ENCODE data around the gene NLRP3. TPM values are rescaled to one million over a fixed set of nuclear protein-coding genes. Genes with fewer than 3 reads are reported as not detected.
"Not testable (repeated sequence)": the region's sequence is repeated elsewhere in the genome, so short reads cannot be mapped to it uniquely, and the experiment has no call there.

Gene NLRP3
- total RNA-seq, 1 donor from 2014 or later: 2.8 TPM

- no peak for DNase-seq
These were observed 25.0 kb upstream of the NLRP3 start for GRCh38 chr1:247390996-247391395.

GRCh38 chr1:247392088-247392487 lies 23.9 kb upstream of the NLRP3 start:
- DNase-seq: no peak

DNA sequence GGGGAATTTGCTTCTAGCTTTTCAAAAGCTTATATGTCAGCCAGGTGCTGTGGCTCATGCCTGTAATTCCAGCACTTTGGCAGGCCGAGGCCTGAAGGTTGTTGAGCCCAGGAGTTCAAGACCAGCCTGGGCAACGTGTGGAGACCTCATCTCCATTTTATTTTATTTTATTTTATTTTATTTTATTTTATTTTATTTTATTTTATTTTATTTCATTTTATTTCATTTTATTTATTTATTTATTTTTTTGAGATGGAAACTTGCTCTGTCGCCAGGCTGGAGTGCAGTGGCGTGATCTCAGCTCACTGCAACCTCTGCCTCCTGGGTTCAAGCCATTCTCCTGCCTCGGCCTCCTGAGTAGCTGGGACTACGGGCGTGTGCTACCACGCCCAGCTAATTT lies 20.9 kb upstream of the NLRP3 start:
- not testable (repeated sequence) for DNase-seq

DNA sequence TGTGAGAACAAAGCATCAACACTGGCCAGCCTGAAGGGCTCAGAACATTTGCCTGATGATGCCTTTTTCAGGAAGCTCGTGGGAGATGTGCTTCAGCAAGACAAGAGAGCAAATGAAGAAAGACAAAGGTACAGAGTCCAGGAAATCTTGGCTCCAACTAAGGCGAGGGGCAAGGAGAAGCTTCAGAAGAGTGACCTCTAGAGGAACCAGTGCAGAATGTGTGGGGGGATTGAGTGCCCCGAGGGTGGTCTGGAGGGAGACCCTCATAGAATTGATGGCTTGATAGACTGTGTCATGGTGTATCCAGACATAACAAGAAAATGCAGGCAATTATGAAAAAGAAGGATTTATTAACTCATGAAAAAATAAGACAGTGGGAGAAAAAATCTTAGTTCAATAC lies 15.3 kb upstream of the NLRP3 start:
- DNase-seq: no peak

DNA sequence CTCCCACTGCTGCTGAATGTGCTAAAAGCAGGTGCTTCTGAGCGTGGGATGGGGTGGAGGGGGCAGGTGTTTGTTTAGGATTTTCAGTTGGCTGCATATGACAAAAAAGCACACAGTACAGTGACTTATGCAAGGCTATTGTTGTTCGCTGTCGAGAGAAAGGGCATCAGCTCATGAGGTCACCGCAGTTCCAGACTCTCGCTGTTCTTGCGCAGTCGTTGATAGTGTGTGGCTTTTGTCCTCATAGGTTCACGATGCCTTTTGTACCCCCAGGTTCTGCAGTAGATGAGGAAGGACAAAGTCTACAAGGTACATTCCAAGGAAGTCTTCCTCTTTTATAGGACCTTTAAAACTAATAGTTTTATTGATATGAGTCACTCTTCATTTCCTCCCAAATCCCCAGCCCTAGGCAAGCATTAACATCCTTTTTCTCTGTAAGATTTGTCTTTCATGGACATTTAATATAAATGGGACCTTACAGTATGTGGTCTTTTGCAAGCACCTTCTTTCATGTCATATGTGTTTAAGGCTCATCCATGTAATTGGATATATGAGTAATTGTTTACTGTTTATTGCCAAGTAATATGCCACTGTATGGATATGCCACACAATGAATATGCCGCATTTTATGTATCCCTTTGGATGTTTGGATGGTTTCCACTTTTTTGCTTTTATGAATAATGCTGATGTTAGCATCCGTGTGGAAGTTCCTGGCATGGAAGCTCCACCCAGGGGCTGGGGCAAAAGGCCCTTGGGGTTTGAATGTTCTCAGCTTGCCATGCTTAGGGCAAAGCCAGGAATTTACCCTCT lies 14.5 kb upstream of the NLRP3 start:
- no peak for DNase-seq

- no peak for DNase-seq
These were observed 13.8 kb upstream of the NLRP3 start for GRCh38 chr1:247402120-247402675.

GRCh38 chr1:247406014-247406656 lies 9.8 kb upstream of the NLRP3 start:
- no peak for DNase-seq

DNA sequence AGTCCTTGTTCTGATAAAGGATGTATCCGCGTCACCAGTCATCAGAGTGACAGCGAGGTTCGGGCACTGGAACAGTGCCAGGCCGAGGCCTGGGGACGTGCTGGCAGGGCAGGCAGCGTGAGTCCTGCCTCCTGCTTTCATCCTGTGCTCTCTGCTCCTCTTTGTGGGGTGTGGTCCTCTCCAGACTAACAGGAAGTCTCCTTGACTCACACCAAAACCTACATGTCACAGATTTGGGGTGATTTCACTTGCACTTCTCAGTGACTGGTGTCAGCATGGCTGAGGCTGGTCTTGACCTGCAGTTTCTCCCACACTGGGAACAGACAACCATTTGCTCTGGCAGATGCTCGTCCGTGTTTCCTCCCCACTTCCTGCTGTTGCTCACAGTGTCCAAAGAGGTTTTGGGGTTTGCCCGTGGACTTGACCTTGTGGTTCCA lies 8.8 kb upstream of the NLRP3 start:
- no peak for DNase-seq

DNA sequence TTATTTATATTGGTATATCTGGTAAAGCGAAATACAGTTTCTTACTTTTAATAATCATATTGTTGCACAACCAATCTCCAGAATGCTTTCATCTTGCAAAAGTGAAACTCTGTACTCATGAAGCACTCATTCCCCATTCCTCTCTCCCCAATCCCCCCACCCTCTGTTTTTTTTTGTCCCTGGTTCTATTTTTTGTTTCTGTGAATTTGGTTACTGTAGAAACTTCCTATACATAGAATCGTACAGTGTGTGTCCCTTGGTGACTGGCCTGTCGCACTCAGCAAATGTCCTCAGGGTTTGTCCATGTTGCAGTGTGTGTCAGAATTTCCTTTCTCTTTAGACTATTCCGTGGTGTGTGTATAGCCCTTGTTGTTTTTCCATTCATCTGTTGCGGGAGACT lies 7.9 kb upstream of the NLRP3 start:
- no peak for DNase-seq

GRCh38 chr1:247409869-247410544 lies 6.0 kb upstream of the NLRP3 start:
- no peak for DNase-seq

DNA sequence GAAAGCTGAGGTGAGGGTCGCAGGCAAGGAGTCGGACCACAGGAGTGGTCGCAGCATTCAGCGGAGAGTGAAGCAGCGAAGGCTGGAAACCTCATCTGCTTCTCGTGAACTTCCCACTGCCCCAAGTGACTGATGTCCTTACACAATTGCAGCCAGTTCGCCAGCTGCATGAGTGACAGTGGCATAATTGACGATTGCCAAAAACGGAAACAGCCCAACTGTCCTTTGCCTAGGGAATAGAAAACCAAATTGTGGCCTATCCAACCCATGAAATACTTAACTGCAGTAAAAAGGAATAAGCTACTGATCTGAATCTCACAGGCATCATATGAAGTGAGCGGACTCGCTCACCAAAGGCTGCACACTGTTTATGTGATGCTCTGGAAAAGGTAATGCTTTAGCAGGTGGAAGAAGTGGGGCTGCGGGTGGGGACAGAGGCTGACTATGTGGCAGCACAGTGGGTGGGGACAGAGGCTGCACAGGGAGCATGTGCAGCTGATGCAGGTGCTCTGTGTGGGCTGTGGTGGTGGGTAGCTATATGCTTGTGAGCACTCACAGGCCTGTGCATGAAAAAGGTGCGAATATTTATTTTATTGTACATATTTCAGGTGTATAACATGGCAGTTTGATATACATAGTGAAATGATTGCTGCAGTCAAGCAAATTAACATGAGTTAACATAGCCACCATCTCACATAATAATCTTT lies 4.2 kb upstream of the NLRP3 start:
- DNase-seq: no peak

DNA sequence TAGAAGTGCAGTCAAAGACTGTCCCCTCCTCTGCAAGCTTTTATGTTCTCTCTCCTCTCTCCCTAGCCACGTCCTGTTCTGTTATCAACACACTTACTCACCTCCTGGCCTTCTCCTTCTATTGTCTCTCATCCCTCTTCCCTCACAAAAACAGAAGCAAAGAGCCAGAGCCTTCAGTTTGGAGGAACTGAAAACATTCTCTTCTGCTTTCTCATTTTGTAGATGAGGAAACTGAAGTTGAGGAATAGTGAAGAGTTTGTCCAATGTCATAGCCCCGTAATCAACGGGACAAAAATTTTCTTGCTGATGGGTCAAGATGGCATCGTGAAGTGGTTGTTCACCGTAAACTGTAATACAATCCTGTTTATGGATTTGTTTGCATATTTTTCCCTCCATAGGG lies 1.9 kb downstream of the NLRP3 start:
- no peak for DNase-seq

GRCh38 chr1:247419336-247419735 lies 3.4 kb downstream of the NLRP3 start:
- DNase-seq: no peak

- no peak for DNase-seq
These were observed 5.1 kb downstream of the NLRP3 start for GRCh38 chr1:247421074-247421473.

DNA sequence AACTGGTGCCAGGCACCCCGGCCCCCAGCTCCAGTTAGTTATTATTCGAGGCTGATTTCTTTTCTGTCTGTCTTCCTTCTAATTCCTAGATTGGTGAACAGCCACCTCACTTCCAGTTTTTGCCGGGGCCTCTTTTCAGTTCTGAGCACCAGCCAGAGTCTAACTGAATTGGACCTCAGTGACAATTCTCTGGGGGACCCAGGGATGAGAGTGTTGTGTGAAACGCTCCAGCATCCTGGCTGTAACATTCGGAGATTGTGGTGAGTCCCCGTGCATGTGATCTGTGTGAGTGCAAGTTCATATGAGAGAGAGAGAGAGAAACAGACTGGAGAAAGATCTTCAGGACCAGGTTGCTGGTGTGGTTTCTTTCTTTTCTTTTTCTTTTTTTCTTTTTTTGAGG lies 13.5 kb downstream of the NLRP3 start:
- no peak for DNase-seq

GRCh38 chr1:247430434-247430833 lies 14.5 kb downstream of the NLRP3 start:
- no peak for DNase-seq

DNA sequence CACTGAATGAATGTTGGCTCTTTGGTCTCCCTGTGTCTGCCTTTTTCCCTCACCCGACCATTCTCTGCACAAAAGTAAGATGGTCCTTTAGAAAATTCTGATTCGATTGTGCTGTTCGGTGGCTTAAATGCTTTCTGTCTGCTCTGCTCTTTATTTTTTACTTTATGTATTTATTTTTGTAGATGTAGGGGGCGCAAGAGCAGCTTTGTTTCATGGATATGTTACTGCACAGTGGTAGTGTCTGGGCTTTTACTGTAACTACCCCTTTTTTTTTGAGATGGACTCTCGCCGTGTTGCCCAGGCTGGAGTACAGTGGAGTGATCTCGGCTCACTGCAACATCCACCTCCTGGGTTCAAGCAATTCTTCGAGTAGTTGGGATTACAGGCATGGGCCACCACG lies 15.7 kb downstream of the NLRP3 start:
- DNase-seq: no peak

GRCh38 chr1:247434005-247434404 lies 18.0 kb downstream of the NLRP3 start:
- no peak for DNase-seq

GRCh38 chr1:247435030-247435758 lies 19.2 kb downstream of the NLRP3 start:
- DNase-seq: no peak

DNA sequence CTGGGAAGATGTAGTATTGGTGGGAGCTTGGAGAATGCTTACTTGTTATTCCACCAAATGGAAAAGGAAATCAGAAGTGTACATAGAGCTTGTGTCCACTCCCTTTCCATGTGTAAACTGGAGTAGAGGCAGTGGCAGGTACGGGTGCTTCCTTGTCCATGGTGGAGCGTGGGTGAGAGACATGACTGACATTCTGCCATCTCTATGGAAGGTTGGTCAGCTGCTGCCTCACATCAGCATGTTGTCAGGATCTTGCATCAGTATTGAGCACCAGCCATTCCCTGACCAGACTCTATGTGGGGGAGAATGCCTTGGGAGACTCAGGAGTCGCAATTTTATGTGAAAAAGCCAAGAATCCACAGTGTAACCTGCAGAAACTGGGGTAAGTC lies 19.8 kb downstream of the NLRP3 start:
- no peak for DNase-seq
